NAMALWA (cell line): ENCODE data around the gene BCAP29.

Source experiments
- DNase-seq: peaks from one replicate; pipeline ENCODE4 v3.0.0-alpha.2; 2015; ENCODE audit warnings: low spot score

Gene BCAP29

DNA sequence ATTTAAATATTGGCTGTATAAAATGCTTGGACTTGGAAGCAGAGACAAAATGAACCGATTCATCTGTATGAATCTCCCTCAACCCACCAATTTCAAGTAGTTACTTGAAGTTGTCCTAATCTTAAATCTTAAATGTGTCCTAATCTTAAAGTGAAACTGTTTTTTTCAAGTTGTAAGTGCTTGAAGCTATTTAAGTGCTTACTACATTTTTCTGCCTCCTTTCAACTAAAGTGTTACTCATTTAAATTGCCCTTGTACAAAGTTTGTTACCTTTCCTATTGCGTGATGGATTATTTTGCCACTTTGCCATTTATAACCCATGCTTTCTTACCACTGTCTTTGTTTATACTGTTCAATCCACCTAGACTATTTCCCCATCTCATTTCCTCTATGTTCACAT is 2.8 kb downstream of the BCAP29 start:
- DNase-seq = no peak

DNA sequence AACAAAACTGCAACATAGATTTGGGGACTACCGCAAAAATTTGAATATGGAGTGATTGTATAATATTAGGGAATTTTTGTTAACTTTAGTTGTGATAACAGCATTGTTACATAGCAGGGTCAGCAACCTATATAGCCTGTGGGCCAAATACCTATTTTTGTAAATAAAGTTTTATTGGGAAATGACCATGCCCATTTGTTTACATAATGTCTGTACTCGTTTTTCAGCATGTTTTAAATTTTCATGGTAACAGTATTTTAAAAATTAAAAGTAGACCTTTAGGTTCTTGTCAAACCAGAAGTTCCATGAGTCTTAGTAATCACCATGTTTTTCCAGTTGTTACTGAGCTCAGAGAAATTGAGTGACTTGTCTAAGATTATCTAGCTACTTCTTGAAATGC is 4.7 kb downstream of the BCAP29 start:
- no peak for DNase-seq

DNA sequence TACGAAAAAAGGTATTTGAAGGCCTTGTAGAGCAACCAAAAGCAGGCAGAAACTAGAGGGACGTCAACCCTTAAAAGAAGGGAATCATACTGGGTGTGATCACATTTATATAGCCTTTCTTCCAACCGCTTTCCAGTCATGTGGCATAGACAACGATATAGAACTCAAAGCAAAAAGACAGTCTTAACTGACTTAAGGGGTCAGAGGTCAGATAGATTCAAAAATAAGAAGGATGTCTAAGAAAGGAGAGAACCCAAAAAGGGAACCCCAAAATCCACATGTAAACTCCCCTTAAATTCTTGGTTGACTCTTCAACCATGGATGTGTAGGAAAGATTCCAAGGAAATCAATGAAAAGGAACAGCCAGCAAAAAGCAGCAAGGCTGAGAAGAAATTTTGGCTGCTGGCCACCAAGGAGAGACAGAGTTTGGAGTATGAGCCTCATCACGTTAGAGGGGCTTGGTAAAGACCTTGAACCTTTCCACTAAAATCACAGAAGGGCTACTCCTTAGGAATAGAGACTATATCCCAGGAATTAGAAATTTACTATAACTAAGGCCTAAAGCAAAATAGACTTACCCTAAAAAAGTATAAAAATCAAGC is 8.6 kb downstream of the BCAP29 start:
- DNase-seq = no peak

DNA sequence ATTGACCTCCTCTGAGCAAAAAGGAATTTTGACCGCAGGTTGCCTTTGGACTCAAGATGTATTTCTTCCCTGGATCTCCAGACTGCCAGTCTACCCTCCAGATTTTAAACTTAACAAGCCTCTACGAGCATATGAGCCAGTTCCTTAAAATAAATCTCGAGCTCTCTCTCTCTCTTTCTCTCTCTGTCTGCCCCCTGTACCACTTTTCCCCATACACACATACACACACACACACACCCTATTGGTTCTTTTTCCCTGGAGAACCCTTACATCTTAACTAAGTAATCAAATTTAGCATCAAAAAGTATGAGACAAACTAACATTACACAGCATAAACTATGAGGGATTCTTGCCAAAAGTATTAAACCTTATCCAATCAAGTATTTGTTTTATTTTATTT is 11.4 kb downstream of the BCAP29 start:
- DNase-seq = no peak

DNA sequence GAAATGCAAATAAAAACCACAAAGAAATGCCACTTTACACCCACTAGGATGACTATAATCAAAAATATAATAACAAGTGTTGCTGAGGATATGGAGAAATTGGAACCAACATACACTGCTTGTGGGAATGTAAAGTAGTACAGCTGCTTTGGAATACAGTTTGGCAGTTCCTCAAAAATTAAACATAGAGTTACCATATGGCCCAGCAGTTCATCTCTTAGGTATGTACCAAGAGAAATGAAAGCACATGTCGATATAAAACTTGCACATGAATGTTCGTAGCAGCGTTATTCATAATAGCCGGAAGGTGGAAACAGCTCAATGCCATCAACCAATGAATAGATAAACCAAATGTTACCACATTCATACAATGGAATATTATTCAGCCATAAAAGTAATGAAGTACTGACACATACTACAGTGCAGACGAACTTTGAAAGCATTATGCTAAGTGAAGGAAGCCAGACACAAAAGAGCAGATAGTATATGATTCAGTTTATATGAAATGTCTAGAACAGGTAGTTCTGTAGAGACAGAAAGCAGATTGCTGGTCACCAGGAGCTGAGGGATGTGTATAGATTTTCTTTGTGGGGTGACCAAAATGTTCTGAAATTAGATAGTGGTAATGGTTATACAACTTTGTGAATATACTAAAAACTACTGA is 12.4 kb downstream of the BCAP29 start:
- no peak for DNase-seq

DNA sequence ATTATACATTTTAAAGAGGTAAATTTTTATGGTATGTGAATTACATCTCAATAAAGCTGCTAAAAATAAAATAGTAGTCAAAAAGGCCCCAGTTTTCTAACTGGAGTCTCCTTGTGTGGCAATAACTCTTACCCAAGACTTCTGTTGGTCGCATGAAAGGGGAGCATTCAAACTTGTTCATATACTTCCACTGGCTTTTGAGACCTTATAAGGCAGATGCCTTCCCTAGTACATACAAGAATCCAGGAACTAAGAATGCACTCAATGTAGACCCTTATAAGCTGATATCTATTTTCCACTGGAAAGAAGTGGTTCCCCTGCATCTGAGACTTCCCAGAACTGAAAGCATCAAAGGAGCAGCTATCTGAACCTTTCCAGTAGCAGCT is 13.0 kb downstream of the BCAP29 start:
- DNase-seq = no peak

DNA sequence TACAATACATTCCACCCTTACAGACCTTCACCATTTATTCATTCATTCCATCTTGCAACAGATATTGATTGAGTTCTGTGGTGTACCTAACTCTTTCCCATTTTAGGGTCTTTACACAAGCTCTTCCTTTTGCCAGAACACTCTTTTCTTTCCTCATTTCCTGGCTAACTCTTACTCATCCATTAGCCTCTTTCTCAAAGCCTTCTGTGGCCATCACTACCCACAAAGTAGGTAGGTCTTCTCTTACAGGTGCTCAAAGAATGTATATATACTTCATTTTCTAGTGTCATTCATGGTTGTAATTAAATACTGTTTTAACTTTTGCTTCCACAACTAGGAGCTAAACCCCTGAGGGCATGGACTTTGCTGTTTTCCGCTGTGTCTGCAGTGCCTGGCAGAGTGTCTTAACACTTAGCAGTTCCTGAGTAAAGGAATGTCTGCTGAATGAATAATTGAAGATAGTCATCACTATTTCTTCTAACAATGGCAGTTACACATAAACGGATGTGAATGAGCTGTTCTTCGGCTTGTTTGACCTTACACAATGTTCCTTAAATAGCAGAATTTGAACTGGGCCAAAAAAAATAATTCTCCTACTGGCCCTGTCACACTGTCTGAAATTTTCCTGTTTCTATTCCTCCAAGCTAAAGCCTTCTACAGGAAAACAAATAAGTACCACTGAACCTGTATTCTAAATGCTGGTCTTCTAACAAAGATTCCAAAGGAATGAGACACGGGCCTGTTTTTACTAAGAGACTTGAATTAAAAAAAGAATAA is 15.1 kb downstream of the BCAP29 start:
- no peak for DNase-seq

DNA sequence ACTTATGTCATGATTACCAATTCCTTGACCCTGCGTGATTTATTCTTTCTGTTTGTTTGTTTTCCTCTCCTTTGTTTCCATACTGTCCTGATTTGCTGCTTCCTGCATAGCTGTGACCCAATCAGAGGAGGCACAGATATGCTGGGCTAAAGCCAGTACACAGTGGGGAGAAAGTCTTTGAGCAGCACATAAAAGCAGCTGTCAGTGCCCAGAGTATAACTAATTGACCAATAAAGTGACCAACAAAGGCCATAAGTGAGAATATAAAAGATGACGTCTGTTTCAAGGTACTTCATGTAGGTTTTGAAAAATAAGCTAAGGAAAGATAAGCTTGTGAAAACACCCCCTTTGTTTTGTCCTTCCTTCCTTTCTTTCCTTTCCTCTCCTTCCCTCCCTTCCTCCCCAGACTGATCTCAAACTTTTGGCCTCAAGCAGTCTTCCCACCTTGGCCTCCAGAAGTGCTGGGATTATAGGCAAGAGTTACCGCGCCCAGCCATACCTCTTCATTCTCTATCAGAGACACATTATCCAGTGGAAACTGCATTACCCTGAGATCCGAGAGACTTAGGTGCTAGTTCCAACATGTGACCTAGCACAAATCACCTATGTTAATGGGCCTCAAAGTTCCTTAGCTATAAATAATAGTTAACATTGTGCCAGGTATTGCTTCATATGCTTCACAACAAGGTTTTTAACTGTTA is 17.0 kb downstream of the BCAP29 start:
- DNase-seq = no peak

DNA sequence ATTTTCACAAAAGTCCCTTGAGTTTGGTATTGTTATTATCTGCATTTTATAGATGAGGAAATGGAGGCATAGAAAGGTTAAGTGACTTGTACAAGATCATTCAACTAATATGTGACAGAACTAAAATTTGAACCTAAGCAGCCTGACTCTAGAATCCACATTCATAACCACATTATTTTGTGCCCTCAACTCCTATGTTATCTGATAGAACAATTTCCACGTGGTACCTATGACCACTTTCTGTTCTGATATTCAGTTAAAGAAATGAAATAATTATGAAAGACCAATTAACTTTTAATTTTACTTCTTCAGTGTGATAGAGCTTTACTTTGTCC is 17.5 kb downstream of the BCAP29 start:
- no peak for DNase-seq

DNA sequence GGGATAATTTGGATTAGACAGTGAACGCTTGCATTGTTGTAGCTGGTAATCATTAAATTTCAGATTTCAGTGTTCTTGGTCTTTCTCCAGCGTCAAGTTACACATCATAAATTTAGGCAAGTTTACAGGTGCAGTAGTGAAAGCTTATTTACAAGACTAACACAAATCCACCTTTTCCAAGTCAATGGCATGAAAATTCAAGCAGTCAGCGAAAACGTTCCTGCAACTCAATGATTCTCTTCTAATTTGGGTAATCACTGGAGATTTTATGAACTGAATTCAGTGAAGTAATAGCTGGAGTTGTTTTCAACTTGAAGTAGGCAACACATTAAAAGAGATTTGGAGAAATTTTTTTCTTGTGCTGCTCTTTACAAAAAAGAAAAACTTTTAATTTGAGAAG is 17.9 kb downstream of the BCAP29 start:
- DNase-seq = no peak

DNA sequence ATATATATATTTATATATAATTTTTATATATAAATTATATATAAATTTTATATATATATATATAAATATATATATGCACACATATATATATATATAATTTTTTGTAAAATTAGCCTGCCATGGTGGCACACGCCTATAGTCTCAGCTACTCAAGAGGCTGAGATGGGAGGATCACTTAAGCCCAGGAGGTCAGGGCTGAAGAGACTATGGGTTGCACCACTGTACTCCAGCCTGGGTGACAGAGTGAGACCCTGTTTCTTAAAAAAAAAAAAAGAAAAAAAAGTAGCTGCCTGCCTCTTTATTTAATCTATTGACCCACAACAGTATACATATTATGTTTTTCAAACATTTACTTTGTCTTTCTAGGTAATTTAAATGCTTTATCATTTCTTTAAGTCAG is 19.2 kb downstream of the BCAP29 start:
- no peak for DNase-seq

DNA sequence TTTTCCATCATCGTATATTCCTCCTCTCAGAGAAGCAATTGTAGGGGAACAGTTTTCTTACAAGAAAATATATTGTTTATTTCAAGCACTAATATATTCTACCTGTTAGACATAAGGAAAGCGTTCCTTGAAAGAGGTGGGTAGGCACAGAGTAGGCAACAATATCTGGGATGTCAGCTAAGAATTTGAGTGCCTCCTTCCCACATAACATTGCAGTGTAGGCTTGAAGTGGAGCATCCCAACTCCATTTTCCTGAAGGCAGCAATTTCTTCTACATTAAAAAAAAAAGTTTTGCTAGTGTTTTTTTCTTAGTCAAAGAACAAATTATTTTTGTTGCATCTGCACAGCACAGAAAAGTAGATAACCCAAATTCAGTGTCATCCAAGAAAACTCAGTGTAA is 20.8 kb downstream of the BCAP29 start:
- DNase-seq = no peak

DNA sequence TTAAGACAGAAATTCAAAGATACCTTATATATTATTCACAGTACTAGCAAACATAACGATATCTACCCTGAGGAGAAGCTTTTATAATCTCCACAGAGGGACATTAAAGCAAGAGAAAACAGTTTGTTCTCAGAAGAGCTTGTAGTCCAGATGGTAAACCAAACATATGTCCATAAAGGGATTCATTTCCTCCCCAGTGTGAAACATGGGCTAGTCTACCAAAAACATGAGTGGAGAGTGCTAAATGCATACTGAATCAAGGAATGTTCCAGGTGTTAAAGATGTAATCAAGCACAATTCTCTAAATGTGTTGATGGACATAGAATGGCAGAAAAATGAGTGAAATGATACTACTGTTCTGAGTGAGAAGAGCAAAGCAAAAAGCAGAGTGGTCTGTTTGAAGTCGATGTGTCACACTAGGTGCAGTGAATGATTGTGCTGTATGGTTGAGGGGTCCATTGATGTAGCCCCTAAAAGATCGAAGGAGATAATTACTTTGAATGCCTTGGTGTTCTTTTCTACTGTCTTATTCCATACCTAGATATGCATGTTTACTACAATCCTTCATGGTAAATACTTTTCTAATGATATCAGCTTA is 25.3 kb downstream of the BCAP29 start:
- no peak for DNase-seq

DNA sequence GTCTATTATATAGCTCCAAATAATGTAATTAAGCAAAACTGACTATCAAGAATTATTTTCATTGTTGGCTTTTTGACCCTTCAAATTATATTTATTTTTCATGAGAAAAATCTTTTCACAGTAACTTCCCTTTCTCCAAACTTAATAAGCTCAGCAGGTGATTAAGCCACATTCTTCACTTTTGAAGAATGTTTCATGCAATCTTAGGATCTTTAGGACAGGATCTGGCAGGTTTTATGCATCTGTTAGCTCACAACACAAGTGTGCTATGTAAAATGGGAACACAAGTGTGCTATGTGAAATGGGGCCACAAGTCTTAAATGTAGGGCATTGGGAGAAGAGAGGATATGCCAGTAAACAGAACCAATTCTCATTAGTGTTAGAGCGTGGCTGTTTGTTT is 26.3 kb downstream of the BCAP29 start:
- DNase-seq = no peak

DNA sequence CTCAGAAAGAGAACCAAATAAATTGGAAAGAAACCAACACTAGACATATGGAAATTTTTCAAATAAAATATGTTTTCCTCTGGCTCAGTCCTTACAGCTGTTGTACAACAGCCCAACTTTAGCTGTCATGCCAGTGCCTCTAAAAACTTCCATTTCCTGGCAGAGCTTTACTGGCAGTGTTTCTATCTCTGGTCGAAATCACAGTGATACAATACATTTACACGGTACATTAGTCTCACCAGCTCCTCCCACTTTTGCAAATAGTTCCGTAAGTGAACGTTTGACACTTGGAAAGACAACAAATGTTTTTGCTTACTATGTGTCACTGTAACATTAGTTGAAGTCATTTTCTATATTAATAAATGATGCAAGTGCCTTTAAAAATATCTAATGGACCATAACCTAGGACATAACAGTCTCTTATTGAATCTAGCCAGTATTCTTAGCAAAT is 29.8 kb downstream of the BCAP29 start:
- DNase-seq = no peak

DNA sequence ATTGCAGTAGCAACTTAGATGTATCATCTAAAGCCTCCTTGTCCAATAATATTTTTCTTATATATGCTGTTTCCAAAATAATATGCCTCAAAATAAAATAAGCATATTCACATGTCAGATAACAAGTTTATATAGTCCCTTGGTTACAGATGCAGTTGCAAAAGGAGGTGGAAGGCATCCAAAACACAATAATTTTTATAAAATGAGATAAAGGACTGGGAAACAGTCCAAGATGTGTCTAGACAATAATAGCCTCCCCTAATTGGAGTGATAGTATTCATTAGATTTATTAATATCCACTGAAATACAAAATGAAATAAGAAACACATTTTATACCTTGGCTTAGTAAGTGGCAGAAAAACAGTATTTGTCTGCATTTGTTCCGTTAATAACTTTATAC is 30.3 kb downstream of the BCAP29 start:
- no peak for DNase-seq

DNA sequence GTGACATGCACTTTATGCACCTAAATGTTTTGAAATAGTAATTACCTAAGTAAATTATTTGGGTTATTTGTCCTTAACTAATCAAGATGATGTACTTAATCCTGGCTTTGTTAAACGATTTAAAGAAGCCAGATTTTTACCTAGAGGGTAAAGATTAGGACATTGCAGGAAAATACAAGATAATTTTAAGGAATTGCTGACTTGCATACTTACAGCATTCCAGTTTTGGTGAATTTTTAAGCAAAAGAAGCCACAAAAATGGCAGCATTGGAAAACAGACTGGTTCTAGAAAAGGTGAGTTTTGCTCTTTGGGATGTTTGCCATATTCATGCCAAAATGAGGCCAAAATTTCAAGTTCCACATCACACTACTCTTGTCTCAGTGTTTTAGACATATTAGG is 33.4 kb downstream of the BCAP29 start:
- no peak for DNase-seq

DNA sequence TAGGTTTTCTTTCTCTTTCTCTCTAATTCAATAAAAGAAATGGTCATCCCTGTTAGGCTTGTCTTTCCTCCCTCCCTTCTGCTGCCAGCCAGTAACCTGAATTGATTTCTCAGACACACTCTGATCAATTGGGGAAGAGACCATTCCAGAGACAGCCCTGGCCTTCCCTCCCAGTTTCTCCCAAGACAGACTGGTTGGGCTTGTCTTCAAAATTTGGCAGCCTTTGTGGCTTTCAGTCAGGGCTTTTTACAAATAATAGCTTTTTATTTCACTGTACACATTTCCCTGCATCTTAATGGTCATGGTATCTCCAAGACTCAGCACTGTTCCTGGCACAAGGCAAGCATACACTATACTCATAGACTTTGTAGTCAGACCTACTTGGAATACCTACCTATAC is 33.9 kb downstream of the BCAP29 start:
- no peak for DNase-seq

DNA sequence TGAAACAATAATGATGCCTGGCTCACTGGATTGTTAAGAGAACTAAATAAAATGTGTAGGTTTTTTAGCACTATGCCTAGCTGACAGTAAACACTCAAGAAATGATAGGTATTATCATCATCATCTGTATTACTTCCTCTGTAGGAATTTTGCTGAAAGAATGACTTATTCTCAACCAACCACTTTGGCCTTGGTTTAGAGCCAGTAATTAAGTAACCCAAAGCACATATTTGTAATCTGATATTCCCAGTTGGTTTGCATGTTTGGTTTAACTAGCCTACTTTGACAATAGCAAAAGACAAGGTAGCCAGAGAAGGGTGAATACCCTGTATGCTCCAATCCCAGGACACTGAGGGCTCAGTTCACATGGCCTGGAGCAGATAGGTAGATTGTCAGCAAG is 34.4 kb downstream of the BCAP29 start:
- DNase-seq = no peak

DNA sequence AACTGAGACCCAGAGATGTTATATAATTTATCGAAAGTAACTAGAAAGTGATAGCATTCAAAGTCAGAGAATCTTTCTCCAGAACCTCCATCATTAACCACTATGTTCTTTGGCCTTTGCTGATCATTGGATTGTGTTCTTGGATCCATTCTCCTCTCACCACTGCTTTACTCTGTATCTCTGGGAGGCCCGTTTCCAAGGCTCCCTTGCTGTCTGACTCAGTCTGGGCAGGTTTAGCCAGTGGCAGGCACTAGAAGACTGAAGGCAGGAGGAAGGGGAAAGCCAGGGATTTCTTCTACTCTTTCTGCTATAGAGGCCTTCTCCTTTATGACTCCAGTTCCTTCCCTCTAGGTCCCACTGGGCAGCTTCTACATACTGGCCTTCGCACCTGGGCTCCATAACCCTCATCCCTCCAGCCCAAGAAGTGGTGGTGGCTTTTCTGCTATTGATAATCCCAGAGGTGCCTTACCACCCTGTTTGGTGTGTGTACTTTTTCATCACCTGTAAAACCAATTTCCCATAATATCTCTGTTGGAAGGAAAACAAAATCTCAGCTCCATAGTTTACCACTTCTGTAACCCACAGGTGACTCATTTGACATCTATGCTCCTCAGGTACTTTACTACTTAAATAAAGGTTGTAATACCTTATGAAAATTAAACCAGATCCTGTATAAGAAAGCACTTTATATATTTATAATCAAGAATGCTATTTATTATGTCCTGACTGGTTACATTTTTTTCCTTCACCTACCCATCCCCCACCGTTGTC is 36.0 kb downstream of the BCAP29 start:
- no peak for DNase-seq

DNA sequence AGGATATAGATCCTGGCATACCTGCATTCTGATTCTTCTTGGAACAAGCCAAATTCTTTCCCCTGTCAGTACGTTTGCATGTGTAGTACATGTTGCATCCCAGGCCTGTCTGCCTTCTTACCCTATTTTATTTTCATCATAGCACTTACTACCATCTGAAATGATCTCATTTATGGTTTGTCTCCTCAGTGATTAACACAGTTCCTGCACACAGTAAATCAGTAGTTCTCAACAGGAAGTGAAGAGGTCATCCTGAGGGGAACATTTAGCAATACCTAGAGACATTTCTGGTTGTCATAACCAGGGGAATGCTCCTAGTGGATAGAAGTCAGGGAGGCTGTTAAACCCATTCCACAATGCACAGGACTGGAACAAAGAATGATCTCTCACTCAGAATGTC is 42.4 kb downstream of the BCAP29 start:
- DNase-seq = no peak

DNA sequence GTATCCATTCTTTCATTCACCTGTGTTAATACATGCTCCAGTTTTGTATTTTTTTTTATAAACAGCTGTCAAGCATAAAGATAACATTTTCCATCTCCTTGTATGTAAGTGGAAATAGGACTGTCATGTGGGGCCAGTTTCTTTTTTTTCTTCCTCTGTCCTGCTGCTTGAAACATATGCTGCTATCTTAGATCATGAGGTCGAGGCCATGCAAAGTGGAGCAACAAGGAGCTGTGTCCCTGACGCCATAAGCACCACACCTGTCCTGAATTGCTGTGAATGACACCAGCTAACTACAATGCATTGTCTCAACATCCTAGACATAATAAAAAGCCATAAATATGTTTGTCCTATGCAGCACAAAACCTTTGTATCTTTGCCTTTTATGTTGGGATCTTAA is 42.8 kb downstream of the BCAP29 start:
- DNase-seq = no peak
